Tongue (tissue), 2 donors: ENCODE measurements around the gene ESCO1. TPM values are rescaled to one million over a fixed set of nuclear protein-coding genes. Genes with fewer than 3 reads are reported as not detected.
"Not testable (repeated sequence)": the region's sequence is repeated elsewhere in the genome, so short reads cannot be mapped to it uniquely, and the experiment has no call there.

ENCODE experiments used
- DNase-seq: peaks from one replicate; pipeline ENCODE4 v3.0.0-alpha.2; 2015
- total RNA-seq: library from RNA; depleted of rRNA; stranded (reverse); fragments of >200 nt; gene quantifications from one replicate; pipeline ENCODE4 v1.2.3, GENCODE V29; 2014

ESCO1 gene, protein sequence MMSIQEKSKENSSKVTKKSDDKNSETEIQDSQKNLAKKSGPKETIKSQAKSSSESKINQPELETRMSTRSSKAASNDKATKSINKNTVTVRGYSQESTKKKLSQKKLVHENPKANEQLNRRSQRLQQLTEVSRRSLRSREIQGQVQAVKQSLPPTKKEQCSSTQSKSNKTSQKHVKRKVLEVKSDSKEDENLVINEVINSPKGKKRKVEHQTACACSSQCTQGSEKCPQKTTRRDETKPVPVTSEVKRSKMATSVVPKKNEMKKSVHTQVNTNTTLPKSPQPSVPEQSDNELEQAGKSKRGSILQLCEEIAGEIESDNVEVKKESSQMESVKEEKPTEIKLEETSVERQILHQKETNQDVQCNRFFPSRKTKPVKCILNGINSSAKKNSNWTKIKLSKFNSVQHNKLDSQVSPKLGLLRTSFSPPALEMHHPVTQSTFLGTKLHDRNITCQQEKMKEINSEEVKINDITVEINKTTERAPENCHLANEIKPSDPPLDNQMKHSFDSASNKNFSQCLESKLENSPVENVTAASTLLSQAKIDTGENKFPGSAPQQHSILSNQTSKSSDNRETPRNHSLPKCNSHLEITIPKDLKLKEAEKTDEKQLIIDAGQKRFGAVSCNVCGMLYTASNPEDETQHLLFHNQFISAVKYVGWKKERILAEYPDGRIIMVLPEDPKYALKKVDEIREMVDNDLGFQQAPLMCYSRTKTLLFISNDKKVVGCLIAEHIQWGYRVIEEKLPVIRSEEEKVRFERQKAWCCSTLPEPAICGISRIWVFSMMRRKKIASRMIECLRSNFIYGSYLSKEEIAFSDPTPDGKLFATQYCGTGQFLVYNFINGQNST
- 32.6 TPM for total RNA-seq

DNA sequence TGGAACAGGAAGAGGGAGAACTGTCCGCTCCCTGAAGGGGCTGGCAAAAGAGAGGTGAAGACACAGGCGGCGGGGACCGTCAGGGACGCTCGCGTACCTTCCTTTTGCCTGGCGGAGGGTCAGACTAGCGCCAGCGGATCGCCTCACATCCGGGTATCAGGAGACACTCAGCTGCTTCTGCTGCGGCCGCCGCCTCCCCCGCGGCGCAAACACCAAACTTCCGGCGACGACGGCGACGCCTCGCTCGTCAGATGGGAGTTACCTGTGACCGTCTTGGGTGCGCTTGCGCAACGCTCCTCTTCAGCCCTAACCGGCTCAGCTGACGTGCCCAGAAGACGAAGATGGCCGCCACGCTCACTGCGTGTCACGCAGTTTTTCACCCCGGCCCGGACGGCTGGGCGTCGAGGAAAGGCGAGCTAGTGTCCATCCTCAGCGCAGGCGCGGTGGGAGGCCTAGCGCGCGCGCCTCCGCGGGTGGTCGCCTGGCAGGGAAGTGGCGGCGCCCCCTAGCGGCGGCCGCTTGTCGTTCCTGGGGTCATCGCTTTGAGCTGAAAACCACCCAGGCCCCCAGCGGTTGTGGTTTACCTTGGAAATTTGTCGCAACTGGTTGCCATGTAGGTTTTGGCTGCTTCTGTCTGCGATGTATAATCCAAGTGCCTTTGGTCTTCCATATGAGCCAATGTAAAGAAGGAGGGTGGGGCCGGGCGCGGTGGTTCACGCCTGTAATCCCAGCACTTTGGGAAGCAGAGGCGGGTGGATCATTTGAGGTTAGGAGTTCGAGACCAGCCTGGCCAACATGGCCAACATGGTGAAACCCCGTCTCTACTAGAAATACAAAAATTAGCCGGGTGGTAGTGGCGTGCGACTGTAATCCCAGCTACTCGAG lies at the start of gene ESCO1:
TSS of gene ESCO1 (minus strand) at position 179 of the 885 bp plus-strand sequence. CDS start 25,861 bp downstream, outside the sequence.
- peak; percentile 98 for DNase-seq

DNA sequence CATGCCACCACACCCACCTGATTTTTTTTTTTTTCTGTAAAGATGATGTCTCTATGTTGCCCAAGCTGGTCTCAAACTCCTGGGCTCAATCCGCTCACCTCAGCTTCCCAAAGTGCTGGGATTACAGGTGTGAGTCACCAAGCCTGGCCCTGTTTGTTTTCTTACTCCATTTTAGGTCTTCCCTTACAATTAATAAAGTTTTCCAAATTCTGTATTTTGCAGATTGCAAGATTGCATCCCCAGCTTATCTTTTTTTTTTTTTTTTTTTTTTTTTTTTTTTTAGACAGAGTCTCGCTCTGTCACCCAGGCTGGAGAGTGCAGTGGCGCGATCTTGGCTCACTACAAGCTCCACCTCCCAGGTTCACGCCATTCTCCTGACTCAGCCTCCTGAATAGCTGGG lies 39.9 kb upstream of the ESCO1 start:
- not testable (repeated sequence) for DNase-seq

DNA sequence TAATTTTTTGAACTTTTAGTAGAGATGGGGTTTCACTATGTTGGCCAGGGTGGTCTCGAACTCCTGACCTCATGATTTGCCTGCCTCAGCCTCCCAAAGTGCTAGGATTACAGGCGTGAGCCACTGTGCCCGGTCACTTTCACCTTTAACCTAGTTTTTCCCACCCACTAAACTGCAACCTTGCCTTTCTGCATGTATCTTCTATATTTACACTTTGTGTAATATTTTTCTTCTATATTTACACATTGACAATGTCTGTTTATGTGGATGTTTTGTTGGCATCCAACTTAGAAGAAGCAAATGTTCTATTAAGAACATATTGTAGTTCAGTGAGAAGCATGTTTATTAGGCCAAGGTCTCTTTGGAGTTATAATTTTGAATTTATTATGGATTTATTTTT lies 38.3 kb upstream of the ESCO1 start:
- DNase-seq = no peak

DNA sequence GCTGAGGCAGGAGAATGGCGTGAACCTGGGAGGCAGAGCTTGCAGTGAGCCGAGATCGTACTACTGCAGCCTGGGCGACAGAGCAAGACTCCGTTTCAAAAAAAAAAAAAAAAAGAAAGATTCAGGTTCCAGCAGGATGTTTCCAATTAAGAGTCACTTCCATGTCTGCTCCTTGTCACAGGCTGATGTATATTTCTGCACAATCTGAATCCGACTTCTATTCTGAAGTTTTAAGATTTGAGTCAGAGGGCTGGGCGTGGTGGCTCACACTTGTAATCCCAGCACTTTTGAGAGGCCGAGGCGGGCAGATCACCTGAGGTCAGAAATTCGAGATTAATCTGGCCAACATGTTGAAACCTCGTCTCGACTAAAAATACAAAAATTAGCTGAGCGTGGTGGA lies 36.3 kb upstream of the ESCO1 start:
- no peak for DNase-seq

DNA sequence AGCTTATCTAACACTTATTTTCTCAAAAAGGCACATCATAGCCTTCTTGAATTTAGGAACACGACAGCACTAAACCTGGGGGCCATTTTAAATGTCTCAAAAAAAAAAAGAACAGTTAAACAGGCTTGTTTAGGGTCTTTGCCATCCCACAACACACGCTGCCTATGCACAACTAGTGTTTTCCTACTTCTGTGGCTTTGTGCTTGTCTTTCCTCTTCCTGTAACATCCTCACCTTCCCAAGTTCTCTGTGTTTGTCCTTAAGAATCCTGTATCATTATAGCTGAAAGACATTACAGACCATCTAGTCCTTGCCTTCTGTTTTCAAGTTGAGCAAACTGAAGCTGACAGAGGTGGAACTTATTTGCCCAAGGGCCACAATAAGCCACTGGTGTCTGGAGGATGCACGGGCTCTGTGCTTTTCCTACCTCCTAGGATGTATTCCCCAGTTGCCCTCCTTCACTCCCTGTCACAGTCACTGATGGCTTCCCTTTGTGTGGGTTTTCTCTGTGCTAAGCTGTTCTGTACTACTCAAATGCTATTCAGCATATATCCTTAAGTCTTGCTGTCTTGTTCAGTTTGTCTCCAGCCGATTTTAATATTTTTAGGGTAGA lies 34.2 kb upstream of the ESCO1 start:
- no peak for DNase-seq

DNA sequence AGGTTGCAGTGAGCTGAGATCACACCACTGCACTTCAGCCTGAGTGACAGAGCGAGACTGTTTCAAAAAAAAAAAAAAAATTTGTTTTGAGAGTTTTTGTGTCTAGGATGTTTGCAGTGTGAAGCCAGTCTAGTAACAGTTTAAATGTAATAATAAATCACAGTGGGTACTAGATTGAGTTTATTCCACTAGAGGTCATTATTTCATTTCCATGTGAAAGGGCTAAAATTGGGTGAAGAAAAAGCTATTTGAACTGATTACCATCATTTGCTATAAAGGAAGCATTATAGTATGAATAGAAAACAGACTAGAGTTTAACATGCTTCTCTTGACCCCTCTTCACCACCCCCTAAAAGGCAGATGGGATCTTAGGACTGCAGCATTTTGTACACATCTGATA lies 31.9 kb upstream of the ESCO1 start:
- DNase-seq = no peak

DNA sequence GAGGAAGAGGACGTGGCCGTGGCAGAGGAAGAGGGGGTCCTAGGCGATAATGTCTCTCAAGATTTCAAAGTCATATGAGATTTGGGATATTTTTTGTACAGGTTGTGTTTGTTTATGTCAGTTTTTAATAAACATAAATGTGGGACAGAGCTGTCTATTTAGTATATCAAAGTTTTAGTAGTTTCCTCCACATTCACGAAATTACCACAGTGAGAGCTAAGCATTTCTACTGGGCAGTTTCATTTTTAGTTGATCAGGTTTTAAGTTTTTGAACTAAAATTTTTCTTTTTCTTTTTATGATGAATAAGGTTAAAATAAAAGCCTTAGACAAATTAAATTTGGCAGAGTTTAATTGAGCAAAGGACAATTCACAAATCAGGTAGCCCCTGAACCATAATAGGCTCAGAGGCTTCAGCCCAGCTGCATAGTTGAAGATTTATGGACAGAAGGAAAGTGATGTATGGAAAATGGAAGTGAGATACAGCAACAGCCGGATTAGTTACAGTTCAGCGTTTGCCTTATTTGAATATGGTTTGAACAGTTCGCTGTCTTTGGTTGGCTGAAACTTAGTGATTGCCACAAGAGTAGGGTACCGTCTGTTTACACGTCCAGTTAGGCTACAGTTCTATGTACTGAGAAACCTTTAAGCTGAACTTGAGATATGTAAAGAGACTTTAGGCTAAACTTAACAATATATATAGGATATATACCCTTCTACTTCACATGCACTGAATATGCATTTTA lies 28.8 kb upstream of the ESCO1 start:
- DNase-seq = no peak

DNA sequence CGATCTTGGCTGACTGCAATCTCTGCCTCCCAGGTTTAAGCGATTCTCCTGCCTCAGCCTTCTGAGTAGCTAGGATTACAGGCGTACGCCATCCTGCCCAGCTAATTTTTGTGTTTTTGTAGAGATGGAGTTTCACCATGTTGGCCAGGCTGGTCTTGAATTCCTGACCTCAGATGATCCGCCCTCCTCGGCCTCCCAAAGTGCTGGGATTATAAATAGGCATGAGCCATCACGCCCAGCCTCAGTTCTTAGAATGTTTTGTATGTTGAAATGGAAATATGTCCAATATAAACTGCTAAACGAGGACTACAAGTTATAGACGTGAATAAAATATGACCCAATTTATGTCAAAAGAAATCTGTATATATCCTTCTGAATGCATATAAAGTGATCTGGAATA lies 21.1 kb upstream of the ESCO1 start:
- not testable (repeated sequence) for DNase-seq

DNA sequence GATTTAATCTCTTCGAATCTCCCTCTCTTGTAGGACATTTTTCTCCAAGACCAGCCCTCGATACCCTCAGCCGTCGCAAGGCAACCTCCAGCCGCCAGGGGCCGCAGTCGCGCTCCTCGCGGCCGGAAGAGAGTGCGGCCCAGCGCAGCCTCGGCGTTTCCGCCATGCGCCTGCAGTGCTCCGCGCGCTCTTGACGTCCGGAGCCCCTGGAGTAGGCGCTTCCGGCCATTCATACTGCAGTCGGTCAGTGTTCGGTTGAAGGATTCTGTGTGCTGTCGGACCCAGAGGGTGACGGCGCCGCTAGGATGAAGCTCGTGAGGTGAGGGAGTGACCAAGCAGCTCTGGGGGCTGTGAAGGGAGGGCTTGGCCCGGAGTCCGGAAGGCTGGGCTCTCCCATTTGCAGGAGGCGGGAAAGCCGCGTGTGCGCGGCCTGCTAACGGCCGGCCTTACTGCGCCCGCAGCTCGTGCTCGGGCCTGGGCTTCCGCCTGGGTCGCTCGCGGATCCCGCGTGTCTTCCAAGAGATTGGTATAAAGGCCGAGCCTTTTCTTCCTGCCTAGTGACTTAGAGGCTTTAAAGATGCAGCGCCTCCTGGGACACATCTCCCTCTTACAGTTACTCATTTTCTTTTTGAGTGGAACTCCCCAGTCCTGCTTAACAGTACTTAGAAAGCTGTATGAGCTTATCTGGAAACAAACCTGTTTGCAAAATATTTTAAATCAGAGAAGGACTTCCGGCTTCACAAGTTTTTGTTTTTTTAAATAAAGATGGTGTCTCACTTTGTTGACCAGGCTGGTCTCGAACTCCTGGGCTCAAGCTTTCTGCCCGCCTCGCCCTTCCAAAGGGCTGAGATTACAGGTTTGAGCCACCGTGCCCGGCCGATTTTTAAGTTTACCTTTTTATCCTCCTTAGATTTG lies 11.9 kb upstream of the ESCO1 start, which contains the start of gene SNRPD1:
TSS of gene SNRPD1 (plus strand) at position 190 of the 915 bp plus-strand sequence. CDS start at position 306, 116 bp downstream.
- peak; percentile 95 for DNase-seq

DNA sequence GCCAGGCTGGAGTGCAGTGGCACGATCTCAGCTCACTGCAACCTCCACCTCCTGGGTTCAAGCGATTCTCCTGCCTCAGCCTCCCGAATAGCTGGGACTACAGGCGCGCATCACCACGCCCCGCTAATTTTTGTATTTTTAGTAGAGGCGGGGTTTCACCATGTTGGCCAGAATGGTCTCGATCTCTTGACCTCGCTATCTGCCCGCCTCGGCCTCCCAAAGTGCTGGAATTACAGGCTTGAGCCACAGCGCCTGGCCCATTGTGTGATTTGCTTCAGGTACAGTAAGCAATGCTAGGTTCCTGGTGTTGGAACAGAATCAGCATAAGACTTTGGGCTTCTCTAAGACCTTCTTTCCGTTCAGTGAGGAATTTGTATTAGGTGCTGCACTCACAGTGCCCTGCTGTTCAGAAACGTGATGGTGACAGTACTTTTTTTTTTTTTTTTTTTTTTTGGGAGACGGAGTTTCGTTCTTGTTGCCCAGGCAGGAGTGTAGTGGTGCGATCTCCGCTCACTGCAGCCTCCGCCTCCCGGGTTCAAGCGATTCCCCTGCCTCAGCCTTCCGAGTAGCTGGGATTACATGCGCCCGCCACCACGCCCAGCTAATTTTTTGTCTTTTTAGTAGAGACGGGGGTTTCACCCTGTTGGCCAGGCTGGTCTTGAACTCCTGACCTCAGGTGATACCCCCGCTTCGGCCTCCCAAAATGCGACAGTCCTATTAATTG lies 11.1 kb upstream of the ESCO1 start:
- DNase-seq = not testable (repeated sequence)

DNA sequence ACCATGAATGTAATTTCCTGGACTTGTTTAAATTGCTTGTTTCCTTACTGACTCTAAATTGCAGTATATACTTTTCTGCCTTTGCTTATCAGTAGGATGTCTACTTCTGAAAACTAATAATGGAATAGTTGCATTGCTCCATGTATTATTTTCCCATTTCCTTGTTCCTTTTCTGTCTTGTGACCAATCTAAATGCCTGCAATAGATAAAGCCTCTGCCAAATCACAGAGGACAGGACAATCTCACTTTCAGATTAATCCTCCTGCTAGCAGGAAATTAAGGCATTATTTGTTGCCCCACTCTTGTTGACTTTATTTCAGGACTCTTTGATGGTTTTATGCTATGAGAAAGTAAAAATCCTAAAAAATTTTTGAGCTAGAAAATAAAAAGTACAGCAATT lies 4.7 kb upstream of the ESCO1 start:
- no peak for DNase-seq

DNA sequence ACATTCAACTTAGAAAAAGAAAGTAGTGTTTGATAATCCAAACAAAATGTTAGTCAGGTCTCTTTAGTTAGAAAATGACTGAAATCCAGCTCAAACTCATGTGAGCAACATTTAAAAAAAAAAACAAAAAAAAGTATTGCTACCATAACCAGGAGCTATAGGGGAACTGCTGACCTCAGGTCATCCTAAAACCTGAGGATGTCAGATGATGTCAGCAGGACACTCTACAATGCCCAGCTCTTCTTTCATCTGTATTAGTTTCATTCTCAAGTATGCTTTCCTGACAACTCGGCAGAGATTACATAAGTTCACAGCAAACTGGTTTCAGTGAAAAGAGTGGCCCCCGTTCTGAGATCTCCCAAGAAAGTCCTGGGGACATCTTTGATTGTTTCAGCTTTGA lies 4.2 kb upstream of the ESCO1 start:
- no peak for DNase-seq

DNA sequence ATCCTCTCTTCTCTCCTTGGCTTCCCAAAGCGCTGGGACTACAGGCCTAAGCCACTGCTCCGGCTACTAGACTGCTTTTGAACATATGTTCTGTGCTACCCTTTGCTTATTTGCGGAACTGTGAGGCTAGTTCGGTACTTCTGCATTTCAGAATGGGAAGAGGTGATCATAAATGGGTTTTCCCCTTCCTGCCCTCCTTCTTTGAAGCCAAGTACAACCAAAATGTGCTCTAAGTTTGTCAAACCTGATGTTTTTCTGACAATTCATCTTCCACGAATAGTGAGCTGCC lies 1.7 kb upstream of the ESCO1 start:
- no peak for DNase-seq

DNA sequence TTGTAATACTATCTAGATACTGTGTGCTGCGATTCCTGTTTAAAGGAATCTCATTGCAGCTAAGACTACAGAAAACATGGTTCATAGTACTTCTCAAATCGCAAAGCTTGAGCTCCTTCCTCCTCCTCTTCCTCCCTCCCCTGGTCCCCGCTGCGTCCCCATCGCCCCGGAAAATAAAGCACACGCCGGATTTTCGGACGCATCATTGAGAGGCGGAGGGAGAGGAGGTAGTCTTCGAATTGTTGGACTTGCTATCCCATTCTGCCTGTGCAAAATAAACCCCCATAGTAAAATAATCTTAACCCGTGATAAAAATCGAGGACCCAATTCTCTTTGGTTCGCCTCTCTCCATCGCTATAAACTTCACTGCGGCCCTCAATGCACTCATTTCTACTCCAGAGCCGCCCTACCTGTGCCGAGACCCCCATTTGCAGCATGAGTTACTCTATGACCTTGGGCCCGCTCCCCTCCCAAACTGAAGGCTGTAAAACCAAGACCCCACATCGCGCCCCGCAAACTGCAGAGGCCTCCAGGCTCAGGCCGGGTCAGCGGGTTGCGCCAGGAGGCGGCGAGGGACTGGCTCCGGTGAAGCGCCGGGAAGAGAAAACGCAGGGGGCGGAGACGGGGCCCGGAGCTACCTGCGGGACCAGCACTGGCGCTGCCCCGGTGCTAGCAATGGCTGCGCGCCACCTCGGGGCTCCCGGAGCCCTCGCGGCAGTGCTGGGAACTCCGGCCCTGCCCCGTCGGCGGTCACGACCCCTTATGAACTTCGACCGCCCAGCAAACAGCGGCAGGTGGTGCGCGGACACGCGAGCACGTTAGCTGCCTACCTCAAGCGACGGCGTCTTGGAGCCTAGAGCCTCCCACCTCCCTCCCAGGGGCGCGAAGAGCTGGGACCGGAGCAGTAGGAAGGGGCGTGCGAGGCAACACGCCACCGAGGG lies 649 bp downstream of the ESCO1 start:
- DNase-seq = peak; percentile 25

DNA sequence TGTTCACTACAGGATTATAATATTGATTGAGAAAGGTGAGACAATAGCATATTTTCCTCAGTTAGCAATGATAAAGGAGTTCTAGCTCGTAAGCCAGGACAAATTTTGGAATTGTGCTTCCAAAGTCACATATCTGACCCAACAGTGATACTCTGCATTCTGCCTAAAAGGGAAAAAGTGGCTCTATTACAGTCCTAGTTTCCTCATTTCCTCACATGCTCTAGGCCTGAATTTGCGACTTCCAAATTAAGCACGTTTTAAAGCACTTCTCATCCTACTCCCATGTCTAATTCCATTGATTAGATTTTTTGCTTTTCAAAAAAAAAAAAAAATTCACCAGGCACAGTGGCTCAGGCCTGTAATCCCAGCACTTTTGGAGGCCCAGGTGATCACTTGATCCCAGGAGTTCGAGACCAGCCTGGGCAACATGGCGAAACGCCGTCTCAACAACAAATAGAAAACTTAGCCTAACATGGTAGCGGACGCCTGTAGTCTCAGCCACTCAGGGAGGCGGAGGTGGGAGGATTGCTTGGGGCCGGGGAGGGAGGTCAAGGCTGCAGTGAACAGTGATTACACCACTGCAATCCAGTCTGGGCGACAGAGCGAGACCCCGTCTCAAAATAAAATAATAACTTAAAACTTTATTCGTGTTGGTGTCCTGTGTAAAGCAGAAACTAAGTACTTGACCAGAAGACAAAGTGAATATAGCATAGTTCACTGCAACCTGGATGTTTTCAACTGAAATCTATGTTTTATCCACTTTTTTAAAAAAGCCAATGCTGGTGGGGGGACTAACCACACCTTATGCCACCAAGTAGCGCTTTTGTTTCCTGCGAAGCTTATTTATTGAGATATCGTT lies 1.5 kb downstream of the ESCO1 start:
- DNase-seq = no peak

DNA sequence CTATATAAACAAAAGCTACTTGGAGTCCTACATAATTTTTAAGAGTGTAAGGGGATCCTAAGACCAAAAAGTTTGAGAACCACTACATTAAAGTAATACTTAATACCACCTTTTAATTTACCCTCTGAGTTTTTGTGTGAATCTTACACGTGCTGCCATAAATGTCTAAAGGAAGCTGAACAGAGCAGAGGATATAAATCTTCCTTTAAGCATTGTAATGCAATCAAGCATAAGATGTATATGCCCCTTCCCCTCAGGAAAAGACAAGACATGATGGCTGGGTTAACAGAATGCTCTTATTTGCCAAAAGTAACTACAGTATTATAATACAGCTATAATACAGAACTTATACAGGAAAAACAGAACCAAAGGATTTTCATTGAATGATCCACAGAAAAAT lies 2.9 kb downstream of the ESCO1 start:
- DNase-seq = no peak

DNA sequence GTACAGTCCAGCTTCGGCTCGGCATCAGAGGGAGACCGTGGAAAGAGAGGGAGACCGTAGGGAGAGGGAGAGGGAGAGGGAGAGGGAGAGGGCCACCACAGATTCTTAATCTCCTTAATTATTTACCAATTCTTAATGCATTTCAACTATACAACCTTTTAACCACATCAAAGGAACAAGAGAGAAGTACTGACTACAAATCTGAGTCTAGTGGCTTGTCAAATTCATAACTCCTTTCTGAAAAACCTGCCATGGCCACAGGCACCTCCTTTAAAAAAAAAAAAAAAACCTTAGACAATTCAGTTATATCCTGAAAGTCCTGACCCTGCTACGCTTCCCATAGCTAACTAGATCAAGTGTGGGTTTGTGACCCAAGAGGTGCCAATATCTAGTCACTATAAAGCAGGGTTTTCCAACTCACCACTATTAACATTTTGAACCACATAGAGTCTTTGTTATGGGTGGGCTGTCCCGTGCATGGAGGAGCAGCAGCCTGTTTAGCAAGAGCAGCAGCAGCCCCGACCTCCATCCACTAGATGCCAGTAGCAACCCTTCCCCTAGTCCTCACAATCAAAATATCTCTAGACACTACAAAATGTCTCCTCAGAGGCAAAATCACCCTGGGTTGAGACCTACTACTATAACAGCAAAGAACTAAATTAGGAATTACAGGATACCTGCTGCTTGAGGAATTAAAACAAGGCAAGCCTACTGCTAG lies 6.8 kb downstream of the ESCO1 start:
- DNase-seq = no peak
